NCI-H146 treated with DMSO at 0.1 percent for 48 hours (cell line): ENCODE data around the gene KIAA0232.

Experiments
- DNase-seq: peaks from one replicate; lab custom pipeline; 2025; ENCODE audit not compliant: unreplicated experiment; lab: John Stamatoyannopoulos, UW

KIAA0232 gene

GRCh38 chr4:6845027-6845426 lies 62.5 kb downstream of the KIAA0232 start:
- DNase-seq: no peak

DNA sequence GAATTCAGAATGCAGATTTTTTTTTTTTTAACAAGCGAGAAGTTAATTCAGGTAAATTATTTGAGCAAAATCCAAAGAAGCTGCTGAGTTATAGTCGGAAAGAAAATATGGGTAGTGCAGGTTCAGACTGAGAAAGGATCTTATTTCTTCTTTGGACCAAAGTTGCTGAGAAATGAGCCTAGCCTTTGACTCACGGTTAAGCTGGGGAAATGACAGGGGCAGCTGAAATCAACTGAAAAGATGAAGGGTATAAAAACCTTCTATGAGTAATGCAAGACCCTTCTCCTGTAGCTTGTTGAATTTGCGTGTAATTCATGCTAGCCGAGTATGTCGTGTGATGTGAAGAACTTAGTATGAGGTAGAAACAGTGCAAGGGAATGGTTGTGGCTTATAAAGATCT lies 63.0 kb downstream of the KIAA0232 start:
- no peak for DNase-seq

GRCh38 chr4:6847178-6847577 lies 64.7 kb downstream of the KIAA0232 start:
- DNase-seq: no peak

GRCh38 chr4:6848717-6849305 lies 66.3 kb downstream of the KIAA0232 start:
- no peak for DNase-seq

DNA sequence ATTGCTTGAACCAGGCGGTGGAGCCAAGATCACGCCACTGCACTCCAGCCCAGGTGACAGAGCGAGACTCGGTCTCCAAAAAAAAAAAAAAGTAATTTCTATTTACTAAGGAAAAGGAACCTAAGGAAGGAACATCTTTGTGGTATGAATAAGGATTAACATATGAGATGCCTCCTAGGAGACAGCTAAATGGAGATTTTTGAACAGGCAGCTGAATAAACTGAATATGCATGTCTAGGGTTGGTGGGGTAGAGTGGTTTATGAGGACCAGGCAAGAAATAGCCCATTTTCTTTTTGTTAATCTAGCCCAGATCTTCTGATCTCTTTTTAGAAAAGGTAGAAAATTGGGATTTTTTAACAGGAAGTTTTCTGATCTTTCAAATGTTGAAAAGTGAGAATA lies 67.2 kb downstream of the KIAA0232 start:
- no peak for DNase-seq

GRCh38 chr4:6851431-6851830 lies 68.9 kb downstream of the KIAA0232 start:
- DNase-seq: no peak

DNA sequence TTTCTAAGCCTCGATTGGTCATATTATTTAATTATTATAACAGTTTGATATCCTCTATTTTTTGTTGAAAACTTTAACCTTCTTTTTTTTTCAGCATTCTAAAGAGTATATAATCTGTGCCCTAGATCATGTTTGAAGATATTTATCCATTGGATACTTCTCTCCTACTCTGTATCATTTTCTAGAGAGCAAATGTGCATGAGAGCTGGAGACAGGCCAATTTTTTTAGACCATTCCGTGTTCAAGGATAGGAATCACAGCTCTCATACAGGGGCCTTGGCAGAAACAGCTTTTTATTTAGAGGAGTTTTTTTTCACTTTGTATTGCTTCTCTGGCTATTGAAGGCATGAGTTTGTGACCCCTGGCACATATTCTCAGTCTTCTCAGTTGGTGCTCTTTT lies 69.4 kb downstream of the KIAA0232 start:
- DNase-seq: no peak

DNA sequence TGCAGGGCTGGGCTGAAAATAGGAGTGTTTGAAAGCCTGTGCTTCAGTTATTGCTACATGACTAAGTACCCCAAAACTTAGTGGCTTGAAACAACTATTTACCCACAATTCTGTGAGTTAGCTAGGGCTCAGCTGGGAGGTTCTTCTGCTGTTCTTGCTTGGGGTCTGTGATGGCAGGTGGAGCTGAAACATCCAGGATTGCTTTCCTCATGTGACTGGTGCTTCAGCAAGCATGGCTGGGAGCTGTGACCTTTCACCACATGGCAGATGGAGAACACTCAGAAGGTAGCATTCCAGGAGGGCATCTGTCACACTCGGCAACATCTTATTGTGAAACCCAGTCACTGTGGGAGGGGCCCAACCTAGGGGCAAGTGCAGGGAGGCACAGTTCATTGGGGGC lies 70.1 kb downstream of the KIAA0232 start:
- no peak for DNase-seq

DNA sequence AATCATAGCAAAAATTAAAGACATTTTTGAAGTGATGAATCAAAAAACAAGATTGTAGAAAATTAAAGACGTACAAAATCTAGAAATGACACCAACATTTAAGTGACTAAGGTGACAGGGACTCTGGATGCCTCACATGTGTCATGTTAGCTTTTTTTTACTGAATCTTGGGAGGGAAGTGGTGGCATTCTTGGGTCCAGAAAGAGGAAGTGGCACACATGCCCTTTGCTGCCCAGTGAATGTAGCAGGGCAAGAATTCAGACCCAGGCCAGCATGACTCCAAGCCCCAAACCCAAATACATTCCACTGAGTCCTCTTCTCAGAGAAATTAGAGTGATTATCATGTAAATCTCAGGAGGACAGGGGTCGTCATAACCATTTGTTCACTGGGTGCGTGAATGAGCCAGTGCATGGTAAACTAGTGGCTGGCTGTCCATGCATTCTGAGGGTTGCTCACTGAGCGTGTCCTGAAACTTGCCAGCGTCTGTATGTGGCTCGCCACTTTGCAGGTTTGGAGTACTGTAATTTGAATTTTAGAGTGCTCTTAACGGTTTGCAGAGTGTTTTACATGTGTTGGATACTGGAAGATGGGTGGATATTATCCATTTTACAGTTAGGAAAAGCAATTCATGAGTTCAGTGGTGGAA lies 71.7 kb downstream of the KIAA0232 start:
- DNase-seq: no peak

DNA sequence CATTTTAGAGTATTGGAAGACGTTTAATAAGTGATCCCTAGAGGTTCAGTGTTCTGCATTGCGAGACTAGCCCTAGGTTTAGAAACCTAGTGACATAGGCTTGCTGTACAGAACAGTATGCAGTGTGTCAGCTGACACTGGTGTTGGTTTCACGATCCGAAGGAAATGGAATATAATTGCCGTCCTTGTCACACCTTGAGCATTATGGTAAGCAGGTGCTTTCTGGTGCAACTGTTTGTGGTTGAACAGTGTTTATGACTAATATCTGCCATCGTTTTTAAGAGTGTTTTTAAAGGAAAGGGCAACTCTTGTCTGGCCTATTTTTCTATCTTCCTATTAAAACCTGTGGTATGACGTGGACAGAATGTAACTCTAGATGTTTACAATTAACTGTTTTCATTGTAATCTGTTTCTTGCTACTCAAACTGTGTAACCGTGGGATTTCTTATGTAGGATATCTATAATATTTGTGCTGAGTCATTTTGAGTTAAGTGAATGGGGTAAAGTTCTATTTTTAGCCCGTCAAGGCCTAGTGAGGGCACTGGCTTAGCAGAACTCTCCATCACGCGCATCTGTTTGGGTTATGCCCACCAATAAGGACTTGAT lies 73.3 kb downstream of the KIAA0232 start:
- DNase-seq: no peak

GRCh38 chr4:6856391-6856790 lies 73.9 kb downstream of the KIAA0232 start:
- no peak for DNase-seq

DNA sequence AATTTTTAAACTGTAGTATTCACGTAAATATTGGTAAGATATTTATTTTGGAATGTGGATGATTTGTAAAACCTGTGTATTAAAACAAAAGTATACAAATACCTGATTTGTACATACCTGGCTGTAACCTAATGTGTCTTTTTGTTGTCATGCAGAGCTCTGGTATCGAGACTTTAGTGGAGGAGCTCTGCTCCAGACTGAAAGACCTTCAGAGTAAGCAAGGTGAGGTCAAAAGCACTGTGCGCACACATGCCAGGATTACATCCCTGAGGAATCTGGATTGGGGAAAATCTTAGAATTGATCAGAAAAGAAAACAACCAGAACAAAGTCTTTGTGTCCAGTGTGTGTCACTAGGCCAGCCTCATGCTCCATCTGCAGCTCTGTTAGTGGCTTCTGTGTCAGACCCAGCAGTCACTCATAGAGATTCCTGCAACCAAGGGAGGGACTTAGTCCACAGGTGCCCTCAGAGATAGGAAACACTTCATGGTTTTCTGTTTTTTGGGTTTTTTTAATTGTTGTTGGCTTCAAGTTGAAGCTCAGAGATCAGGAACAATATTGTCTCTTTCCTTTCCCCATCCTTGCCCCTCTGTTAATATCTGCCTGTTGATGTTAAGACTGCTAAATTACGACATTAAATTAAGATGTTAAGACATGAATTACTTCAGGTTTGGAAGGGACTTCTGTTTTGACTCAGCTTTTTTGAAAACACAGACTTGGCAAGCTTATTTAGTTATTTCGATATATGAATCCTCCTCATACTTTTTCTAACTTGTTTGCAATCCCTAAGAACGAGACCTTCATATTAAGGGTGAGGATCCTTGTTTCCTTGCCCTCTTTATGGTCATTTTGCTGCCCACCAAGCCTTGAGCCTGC lies 74.7 kb downstream of the KIAA0232 start:
- DNase-seq: no peak

- no peak for DNase-seq
Observed at GRCh38 chr4:6858997-6859396, 76.5 kb downstream of the KIAA0232 start.

DNA sequence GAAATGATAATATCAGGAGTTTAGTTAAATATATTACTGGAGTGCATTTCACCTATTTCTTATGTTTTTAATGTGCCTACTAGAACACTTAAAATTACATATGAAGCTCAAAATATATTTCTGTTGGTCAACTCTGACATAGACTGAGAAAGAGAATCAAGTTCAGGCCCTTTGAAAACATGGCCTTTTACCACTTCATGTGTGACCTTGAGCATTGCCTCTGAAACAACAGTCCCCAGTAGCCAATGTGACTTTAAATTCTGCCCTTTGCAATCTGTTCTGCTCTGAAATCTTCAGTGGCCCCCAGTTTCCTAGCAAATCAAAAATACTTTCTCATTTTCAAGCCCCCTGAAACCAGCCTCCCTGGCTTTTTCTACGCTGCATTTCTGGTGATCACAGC lies 77.0 kb downstream of the KIAA0232 start:
- DNase-seq: no peak

DNA sequence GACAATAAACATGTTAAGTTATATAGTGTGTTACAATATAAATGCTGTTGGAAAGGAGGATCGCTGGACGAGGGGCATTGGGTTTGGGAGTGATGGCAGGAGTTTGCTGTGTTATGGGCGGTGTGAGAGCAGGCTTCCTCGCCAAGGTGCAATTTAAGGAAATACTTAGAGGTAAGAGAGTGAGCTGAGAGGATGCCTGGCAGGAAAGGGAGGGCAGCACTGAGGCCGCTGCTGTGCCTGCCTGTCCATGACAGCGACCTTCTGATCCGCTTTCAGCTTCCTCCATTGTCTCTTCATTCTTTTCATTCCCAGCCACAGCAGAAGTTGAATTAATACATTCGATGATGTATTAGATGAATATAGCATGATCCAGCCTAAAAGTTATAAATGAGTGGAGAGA lies 85.9 kb downstream of the KIAA0232 start:
- no peak for DNase-seq

DNA sequence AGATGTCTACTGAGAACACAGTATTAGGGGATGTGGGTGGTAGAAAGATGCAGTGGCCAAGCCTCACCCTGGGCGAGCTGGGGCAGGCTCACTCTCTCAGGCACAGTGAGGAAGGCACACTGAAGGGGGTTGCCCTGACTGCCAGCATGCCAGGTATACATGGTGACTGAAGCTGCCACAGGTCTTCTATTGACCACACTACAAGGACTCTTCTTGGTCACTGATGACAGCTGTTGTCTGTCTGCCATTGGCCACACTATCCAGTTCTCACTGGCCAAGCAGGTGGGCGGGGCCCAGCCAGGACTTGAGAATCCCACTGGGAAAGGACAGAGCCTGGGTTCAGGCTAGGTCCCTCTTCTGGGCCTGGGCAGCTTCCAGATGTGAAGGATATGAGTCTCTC lies 87.4 kb downstream of the KIAA0232 start:
- no peak for DNase-seq

DNA sequence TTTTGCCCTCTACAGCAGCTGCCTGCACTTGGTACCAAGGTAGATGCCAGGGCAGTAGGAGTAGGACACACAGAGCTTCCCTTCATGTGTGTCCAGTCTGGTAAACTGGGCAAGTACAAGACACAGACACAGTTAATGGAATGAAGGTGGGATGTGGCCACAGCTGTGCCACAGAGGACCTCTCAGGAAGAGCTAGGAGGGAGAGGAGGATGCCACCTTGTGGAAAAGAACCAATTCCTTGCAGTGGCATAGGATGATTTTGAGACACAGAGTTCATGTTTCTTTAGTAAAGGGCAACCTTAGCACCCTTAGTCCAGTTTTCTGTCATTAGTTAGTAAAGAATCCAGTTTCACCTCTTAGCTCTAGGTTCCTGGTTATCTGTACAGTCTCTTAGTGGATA lies 90.8 kb downstream of the KIAA0232 start:
- DNase-seq: no peak

- DNase-seq: peak; percentile 4
Observed at GRCh38 chr4:6873792-6874461, 91.4 kb downstream of the KIAA0232 start.

DNA sequence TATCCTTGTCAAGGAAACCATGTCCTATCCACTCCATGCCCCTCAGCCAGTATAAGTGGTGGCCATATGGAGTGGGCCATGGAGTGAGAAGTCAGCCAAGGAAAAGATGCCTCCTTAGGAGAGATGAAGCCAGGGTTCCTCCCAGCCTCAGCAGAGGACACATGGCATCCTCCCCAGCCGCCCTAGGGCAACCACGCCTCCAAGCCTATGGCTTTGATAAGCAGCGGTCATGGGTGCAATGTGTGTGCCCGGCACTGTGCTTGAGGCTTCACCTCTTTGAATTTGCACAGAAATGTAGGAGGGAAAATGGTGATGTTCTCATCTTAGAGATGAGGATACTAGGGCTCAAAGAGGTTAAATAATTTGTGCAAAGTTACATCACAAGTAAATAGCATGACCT lies 92.5 kb downstream of the KIAA0232 start:
- DNase-seq: no peak

DNA sequence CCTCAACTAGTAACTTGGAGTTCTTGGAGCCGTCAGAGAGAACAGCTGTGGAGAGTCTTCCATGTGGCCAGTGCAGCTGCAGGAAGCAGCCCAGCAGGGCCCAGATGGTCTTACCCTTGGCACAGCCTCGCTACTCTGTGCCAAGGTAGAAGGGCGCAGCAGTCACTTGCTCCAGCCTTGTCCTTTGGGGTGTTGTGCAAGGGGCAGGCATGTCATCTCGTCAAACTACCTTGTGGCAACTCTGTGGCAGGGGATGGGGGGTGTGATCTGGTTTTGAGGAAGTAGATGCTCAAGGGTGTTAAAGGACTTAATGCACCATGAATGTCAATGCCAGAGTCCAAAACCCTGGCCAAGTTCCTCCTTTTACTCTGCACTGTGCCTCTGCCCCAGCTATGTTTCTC lies 92.9 kb downstream of the KIAA0232 start:
- DNase-seq: no peak

DNA sequence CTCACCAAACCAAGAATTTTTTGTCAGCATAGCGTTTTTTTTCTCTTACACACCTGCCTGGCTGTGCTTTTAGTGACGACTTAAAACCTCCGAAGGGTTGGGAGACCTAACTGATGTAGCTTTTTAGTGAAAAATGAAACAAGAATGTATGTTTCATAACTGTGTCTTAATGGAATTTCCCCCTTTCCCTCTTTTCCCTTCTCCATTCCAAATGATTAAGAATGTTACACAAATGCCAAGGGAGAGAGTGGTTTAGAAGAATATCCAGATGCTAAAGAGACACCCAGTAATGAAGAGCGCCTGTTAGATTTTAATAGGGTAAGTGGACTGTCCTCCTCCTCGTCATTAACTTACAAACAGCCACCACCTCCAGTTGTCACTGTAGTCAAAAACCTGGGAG lies 93.9 kb downstream of the KIAA0232 start:
- no peak for DNase-seq
